HG02970 (cell line): Measurements from ENCODE around the gene ESR2.
A peak's percentile ranks its signal among the peaks of the same experiment; 100 is the strongest.

Experiments
- ATAC-seq: cut with Tn5 transposase; IDR thresholded peaks from one replicate; pipeline ENCODE4 v1.9.1; 2021; ENCODE audit warnings: mild to moderate bottlenecking, moderate library complexity, moderate number of reproducible peaks; ENCODE audit not compliant: unreplicated experiment, low FRiP score

Gene ESR2

GRCh38 chr14:64272019-64272418, 22.2 kb downstream of the ESR2 start:
- no peak for ATAC-seq

GRCh38 chr14:64266239-64266638, 27.9 kb downstream of the ESR2 start:
- ATAC-seq, result no peak

GRCh38 chr14:64265222-64265621, 28.9 kb downstream of the ESR2 start:
- ATAC-seq, result no peak

GRCh38 chr14:64260418-64260817, 33.8 kb downstream of the ESR2 start:
- no peak for ATAC-seq

GRCh38 chr14:64255756-64256155, 38.4 kb downstream of the ESR2 start:
- ATAC-seq, result no peak

- ATAC-seq, result no peak
These were observed 40.5 kb downstream of the ESR2 start for GRCh38 chr14:64253672-64254071.

- ATAC-seq, result no peak
These were observed 44.8 kb downstream of the ESR2 start for GRCh38 chr14:64249363-64249762.

- no peak for ATAC-seq
These were observed 45.5 kb downstream of the ESR2 start for GRCh38 chr14:64248689-64249088.

GRCh38 chr14:64247195-64247594, 47.0 kb downstream of the ESR2 start:
- ATAC-seq, result no peak

- no peak for ATAC-seq
These were observed 47.5 kb downstream of the ESR2 start for GRCh38 chr14:64246688-64247087.

- no peak for ATAC-seq
These were observed 48.7 kb downstream of the ESR2 start for GRCh38 chr14:64245491-64245890.

GRCh38 chr14:64244279-64244678, 49.9 kb downstream of the ESR2 start:
- no peak for ATAC-seq

GRCh38 chr14:64238631-64239030, 55.5 kb downstream of the ESR2 start:
- ATAC-seq, result no peak

- no peak for ATAC-seq
These were observed 56.1 kb downstream of the ESR2 start for GRCh38 chr14:64238049-64238448.

GRCh38 chr14:64235652-64236640, 58.2 kb downstream of the ESR2 start:
- ATAC-seq, result peak; percentile 60

GRCh38 chr14:64234877-64235651, 59.1 kb downstream of the ESR2 start:
- ATAC-seq, result no peak

GRCh38 chr14:64233531-64234190, 60.5 kb downstream of the ESR2 start:
- no peak for ATAC-seq

GRCh38 chr14:64232944-64233343, 61.2 kb downstream of the ESR2 start:
- ATAC-seq, result no peak

- ATAC-seq, result no peak
These were observed 61.9 kb downstream of the ESR2 start for GRCh38 chr14:64232095-64232838.

GRCh38 chr14:64229489-64229888, 64.7 kb downstream of the ESR2 start:
- ATAC-seq, result no peak
